GM12875 (cell line): Measurements from ENCODE around the gene RPL36.
"Not testable (repeated sequence)": the region's sequence is repeated elsewhere in the genome, so short reads cannot be mapped to it uniquely, and the experiment has no call there.

Experiments
- H3K4me3 ChIP-seq: one replicate; pipeline ENCODE4 v1.5.1; 2011; ENCODE audit warnings: low read depth, low read length, control low read depth
- CTCF ChIP-seq: IDR thresholded peaks from 2 replicates; pipeline ENCODE4 v1.5.1; 2011; ENCODE audit warnings: low read depth, mild to moderate bottlenecking, control low read depth, inconsistent platforms, low read length, moderate library complexity, borderline replicate concordance; ENCODE audit not compliant: insufficient read depth

RPL36 gene

DNA sequence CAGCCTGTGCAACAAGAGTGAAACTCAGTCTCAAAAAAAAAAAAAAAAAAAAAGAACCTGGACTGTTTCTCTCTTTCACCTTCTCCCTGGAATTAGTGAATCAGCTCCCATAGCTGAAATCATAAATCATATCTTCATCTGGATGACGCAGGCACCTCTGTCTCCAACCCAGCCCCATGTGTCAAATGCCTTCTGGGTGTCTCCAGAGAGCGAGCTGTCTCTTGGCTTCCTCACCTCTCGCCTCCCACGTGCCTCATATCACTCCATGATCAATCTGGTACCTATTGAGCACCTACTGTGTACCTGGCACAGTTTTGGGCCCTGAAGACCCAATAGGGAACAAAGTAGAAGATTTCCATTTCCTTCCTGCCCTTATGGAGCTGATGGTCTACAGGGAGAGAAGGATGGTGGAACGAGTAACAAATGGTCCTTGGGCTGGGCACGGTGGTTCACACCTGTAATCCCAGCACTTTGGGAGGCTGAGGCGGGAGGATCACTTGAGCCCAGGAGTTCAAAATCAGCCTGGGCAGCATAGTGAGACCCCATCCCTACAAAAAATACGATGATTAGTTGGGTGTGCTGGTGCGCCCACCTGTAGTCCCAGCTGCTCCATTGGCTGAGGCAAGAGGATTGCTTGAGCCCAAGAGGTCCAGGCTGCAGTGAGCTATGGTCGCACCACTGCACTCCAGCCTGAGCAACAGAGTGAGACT lies 6.8 kb upstream of the RPL36 start:
- H3K4me3 ChIP-seq, result no peak overlapping the region
- TF ChIP-seq CTCF, result no peak

- TF ChIP-seq CTCF, result no peak
- no peak overlapping the region for H3K4me3 ChIP-seq
Measured at GRCh38 chr19:5684694-5685430, 5.2 kb upstream of the RPL36 start.

- no peak for TF ChIP-seq CTCF
- peak overlapping the region; percentile 60 for H3K4me3 ChIP-seq
Measured at GRCh38 chr19:5686326-5686646, 3.8 kb upstream of the RPL36 start.

DNA sequence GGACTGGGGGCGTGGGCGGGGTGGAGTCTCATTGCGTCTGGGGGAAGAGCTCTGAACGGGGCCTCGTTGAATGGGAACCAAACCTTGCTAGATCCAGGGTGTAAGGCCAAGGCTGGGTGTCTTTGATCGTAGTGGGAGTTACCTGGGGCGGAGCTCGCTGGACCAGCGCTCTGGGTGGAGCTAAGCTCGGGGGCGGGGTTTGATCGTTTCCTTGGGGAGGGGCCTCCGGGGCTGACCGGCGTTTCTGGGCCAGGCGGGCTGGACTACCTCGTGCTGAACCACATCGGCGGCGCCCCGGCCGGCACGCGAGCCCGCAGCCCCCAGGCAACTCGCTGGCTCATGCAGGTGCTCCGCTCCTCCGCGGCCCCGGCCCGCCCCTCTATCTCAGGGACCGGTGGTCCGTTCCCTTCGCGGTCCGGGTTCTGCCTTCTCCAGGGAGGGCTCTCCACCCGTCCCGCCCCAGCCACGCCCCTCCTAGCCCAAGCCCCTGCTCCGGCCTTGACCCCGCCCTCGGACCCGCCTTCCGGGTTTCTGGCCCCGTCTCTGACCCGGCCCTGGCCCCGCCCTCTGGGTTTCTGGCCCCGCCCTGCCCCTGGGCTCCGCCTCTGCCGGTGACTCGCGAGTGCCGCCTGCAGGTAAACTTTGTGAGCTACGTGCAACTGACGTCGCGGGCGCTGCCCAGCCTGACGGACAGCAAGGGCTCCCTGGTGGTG lies 3.3 kb upstream of the RPL36 start:
- peak overlapping the region; percentile 60 for H3K4me3 ChIP-seq
- peak; percentile 93 for TF ChIP-seq CTCF

- H3K4me3 ChIP-seq, result peak overlapping the region; percentile 18
- TF ChIP-seq CTCF, result no peak
Measured at GRCh38 chr19:5687360-5688198, 2.5 kb upstream of the RPL36 start.

DNA sequence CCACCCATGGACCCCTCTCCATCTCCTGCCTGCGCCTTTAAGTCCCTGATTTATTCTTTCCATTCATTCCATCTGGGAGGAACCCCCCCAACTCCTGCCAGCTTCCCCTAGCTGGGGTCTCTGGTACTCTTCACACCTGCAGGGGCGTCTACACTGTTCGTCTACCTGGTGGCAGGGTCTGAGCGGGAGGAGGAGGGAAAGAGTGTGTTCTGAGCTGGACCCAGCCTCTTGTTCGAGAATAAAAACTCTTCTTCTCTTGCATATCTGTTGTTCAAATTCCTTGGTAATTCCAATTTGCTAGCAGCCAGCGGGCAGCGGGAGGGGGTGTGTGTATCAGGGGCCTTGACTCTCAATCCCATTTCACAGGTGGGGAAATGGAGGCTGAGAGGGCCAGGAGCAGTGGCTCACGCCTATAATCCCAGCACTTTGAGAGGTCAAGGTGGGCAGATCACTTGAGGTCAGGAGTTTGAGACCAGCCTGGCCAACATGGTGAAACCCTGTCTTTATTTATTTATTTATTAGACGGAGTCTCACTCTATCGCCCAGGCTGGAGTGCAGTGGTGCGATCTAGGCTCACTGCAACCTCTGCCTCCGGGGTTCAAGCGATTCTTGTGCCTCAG lies 1.7 kb upstream of the RPL36 start:
- TF ChIP-seq CTCF, result 0 out of 2 replicates have a peak, but pooled peaks have one; percentile 2
- H3K4me3 ChIP-seq, result not testable (repeated sequence)
